ENCODE measurements around the gene SESN1.

Gene SESN1

GRCh38 chr6:108945681-108946159 lies 148.9 kb downstream of the SESN1 start:
- Histone ChIP-seq H3K27ac (ENCODE audit: low read depth, low read length) (no peak overlapping the region), H3K9me3 (ENCODE audit: control insufficient read depth, insufficient read depth, low read length) (no peaks in the 10 kb centered on the region), H3K9ac (ENCODE audit: low read depth, low read length) (no peak overlapping the region), H3K4me1 (ENCODE audit: control insufficient read depth, insufficient read depth, low read length) (peaks cover 4% of the 10 kb centered on the region; the same call in 1 of the 2 replicates), H3K36me3 (ENCODE audit: control insufficient read depth, insufficient read depth, low read length) (no peaks in the 10 kb centered on the region), H3K27me3 (ENCODE audit: control insufficient read depth, insufficient read depth, low read length) (no peaks in the 10 kb centered on the region), H3K4me3 (ENCODE audit: low read depth, low read length) (no peak overlapping the region)

GRCh38 chr6:108944707-108945680 lies 149.7 kb downstream of the SESN1 start:
- H3K9ac ChIP-seq (ENCODE audit: low read depth, low read length) = no peak overlapping the region
- H3K4me1 ChIP-seq (ENCODE audit: control insufficient read depth, insufficient read depth, low read length) = peaks cover 4% of the 10 kb centered on the region; the same call in 1 of the 2 replicates
- H3K4me3 ChIP-seq (ENCODE audit: low read depth, low read length) = no peak overlapping the region
- H3K27me3 ChIP-seq (ENCODE audit: control insufficient read depth, insufficient read depth, low read length) = no peaks in the 10 kb centered on the region
- no peak overlapping the region for H3K27ac ChIP-seq (ENCODE audit: low read depth, low read length)
- no peaks in the 10 kb centered on the region for H3K36me3 ChIP-seq (ENCODE audit: control insufficient read depth, insufficient read depth, low read length)
- no peaks in the 10 kb centered on the region for H3K9me3 ChIP-seq (ENCODE audit: control insufficient read depth, insufficient read depth, low read length)

- H3K27me3 ChIP-seq (ENCODE audit: control insufficient read depth, insufficient read depth, low read length) = no peaks in the 10 kb centered on the region
- no peak overlapping the region for H3K9ac ChIP-seq (ENCODE audit: low read depth, low read length)
- no peaks in the 10 kb centered on the region for H3K36me3 ChIP-seq (ENCODE audit: control insufficient read depth, insufficient read depth, low read length)
- peaks cover 4% of the 10 kb centered on the region; the same call in 1 of the 2 replicates for H3K4me1 ChIP-seq (ENCODE audit: control insufficient read depth, insufficient read depth, low read length)
- H3K9me3 ChIP-seq (ENCODE audit: control insufficient read depth, insufficient read depth, low read length) = no peaks in the 10 kb centered on the region
- H3K27ac ChIP-seq (ENCODE audit: low read depth, low read length) = no peak overlapping the region
- no peak overlapping the region for H3K4me3 ChIP-seq (ENCODE audit: low read depth, low read length)
Measured at GRCh38 chr6:108944071-108944470, 150.6 kb downstream of the SESN1 start.

GRCh38 chr6:108942556-108943492 lies 151.8 kb downstream of the SESN1 start:
- Histone ChIP-seq H3K9ac (ENCODE audit: low read depth, low read length) (no peak overlapping the region), H3K4me1 (ENCODE audit: control insufficient read depth, insufficient read depth, low read length) (peaks cover 4% of the 10 kb centered on the region; the same call in 1 of the 2 replicates), H3K4me3 (ENCODE audit: low read depth, low read length) (no peak overlapping the region), H3K9me3 (ENCODE audit: control insufficient read depth, insufficient read depth, low read length) (no peaks in the 10 kb centered on the region), H3K27me3 (ENCODE audit: control insufficient read depth, insufficient read depth, low read length) (no peaks in the 10 kb centered on the region), H3K27ac (ENCODE audit: low read depth, low read length) (no peak overlapping the region), H3K36me3 (ENCODE audit: control insufficient read depth, insufficient read depth, low read length) (no peaks in the 10 kb centered on the region)

- no peak overlapping the region for H3K4me3 ChIP-seq (ENCODE audit: low read depth, low read length)
Measured at GRCh38 chr6:108941859-108942258, 152.8 kb downstream of the SESN1 start.

GRCh38 chr6:108941281-108941680 lies 153.4 kb downstream of the SESN1 start:
- Histone ChIP-seq H3K9ac (ENCODE audit: low read depth, low read length) (no peak overlapping the region), H3K9me3 (ENCODE audit: control insufficient read depth, insufficient read depth, low read length) (no peaks in the 10 kb centered on the region), H3K4me3 (ENCODE audit: low read depth, low read length) (no peak overlapping the region), H3K27ac (ENCODE audit: low read depth, low read length) (no peak overlapping the region), H3K36me3 (ENCODE audit: control insufficient read depth, insufficient read depth, low read length) (no peaks in the 10 kb centered on the region), H3K4me1 (ENCODE audit: control insufficient read depth, insufficient read depth, low read length) (peaks cover 14% of the 10 kb centered on the region), H3K27me3 (ENCODE audit: control insufficient read depth, insufficient read depth, low read length) (no peaks in the 10 kb centered on the region)

More at GRCh38 chr6:108941859-108942258, 152.8 kb downstream of the SESN1 start:
- Histone ChIP-seq H3K27ac (ENCODE audit: low read depth, low read length) (no peak overlapping the region), H3K9ac (ENCODE audit: low read depth, low read length) (no peak overlapping the region), H3K4me1 (ENCODE audit: control insufficient read depth, insufficient read depth, low read length) (peaks cover 10% of the 10 kb centered on the region), H3K9me3 (ENCODE audit: control insufficient read depth, insufficient read depth, low read length) (no peaks in the 10 kb centered on the region), H3K27me3 (ENCODE audit: control insufficient read depth, insufficient read depth, low read length) (no peaks in the 10 kb centered on the region), H3K36me3 (ENCODE audit: control insufficient read depth, insufficient read depth, low read length) (no peaks in the 10 kb centered on the region)

- Histone ChIP-seq H3K36me3 (ENCODE audit: control insufficient read depth, insufficient read depth, low read length) (no peaks in the 10 kb centered on the region), H3K4me1 (ENCODE audit: control insufficient read depth, insufficient read depth, low read length) (peaks cover 14% of the 10 kb centered on the region), H3K27ac (ENCODE audit: low read depth, low read length) (no peak overlapping the region), H3K27me3 (ENCODE audit: control insufficient read depth, insufficient read depth, low read length) (no peaks in the 10 kb centered on the region), H3K9ac (ENCODE audit: low read depth, low read length) (no peak overlapping the region), H3K4me3 (ENCODE audit: low read depth, low read length) (no peak overlapping the region), H3K9me3 (ENCODE audit: control insufficient read depth, insufficient read depth, low read length) (no peaks in the 10 kb centered on the region)
Measured at GRCh38 chr6:108940741-108941140, 153.9 kb downstream of the SESN1 start.

- Histone ChIP-seq H3K9me3 (ENCODE audit: control insufficient read depth, insufficient read depth, low read length) (no peaks in the 10 kb centered on the region), H3K4me1 (ENCODE audit: control insufficient read depth, insufficient read depth, low read length) (peaks cover 11% of the 10 kb centered on the region), H3K27me3 (ENCODE audit: control insufficient read depth, insufficient read depth, low read length) (no peaks in the 10 kb centered on the region), H3K27ac (ENCODE audit: low read depth, low read length) (no peak overlapping the region), H3K9ac (ENCODE audit: low read depth, low read length) (no peak overlapping the region), H3K36me3 (ENCODE audit: control insufficient read depth, insufficient read depth, low read length) (no peaks in the 10 kb centered on the region), H3K4me3 (ENCODE audit: low read depth, low read length) (no peak overlapping the region)
Measured at GRCh38 chr6:108937170-108937569, 157.5 kb downstream of the SESN1 start.
